GM12801 (cell line): Measurements from ENCODE around the gene TLE7.

Experiments
- TF ChIP-seq, protein P1 (sequence below): IDR thresholded peaks from one replicate; pipeline ENCODE4 v1.5.1; 2011; ENCODE audit warnings: control low read depth; ENCODE audit not compliant: insufficient read length; ENCODE audit errors: extremely low read depth

Gene TLE7

GRCh38 chr16:71479420-71479819 lies 37.6 kb upstream of the TLE7 start:
- TF ChIP-seq, protein P1, sequence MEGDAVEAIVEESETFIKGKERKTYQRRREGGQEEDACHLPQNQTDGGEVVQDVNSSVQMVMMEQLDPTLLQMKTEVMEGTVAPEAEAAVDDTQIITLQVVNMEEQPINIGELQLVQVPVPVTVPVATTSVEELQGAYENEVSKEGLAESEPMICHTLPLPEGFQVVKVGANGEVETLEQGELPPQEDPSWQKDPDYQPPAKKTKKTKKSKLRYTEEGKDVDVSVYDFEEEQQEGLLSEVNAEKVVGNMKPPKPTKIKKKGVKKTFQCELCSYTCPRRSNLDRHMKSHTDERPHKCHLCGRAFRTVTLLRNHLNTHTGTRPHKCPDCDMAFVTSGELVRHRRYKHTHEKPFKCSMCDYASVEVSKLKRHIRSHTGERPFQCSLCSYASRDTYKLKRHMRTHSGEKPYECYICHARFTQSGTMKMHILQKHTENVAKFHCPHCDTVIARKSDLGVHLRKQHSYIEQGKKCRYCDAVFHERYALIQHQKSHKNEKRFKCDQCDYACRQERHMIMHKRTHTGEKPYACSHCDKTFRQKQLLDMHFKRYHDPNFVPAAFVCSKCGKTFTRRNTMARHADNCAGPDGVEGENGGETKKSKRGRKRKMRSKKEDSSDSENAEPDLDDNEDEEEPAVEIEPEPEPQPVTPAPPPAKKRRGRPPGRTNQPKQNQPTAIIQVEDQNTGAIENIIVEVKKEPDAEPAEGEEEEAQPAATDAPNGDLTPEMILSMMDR: no peak

GRCh38 chr16:71476457-71477124 lies 34.7 kb upstream of the TLE7 start:
- TF ChIP-seq, protein P1: no peak

DNA sequence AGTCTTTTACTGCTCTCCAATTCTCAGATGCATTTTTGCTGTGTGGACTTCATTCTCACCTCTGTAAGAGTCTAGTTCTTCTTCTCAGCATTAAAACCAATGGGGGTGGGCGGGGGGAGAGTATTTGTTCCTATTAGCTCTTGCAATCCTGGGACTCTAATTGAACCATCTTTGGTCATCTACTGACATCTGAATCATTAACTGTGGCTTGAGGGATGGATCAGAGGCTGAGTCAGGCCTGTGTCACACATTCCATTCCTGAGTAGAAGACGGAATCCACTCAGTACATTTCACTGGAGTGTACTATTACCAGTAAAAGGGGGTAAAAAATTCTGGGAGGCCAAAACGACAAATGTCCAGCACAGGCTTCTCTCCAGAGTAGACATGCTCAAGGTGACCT lies 33.0 kb upstream of the TLE7 start:
- TF ChIP-seq, protein P1: no peak

- TF ChIP-seq, protein P1: no peak
Observed at GRCh38 chr16:71473891-71474290, 32.0 kb upstream of the TLE7 start.

DNA sequence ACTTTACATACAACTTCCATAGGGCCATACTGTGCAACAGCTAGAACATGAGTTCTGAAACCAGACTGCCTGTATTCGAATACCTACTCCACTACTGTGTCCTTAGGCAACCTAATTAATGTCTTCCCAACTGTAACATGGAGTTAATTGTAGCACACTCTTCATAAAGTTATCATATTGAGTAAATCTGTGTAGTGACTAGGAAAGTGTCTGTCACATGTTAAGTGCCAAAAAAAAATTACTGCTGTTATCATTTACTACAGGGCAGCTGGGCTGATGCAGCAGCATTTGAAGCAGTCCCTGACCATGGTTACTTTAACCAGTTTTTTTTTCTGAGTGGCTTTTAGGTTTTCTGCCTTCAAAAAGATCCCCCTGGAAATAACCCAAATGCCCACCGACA lies 31.1 kb upstream of the TLE7 start:
- TF ChIP-seq, protein P1: no peak

DNA sequence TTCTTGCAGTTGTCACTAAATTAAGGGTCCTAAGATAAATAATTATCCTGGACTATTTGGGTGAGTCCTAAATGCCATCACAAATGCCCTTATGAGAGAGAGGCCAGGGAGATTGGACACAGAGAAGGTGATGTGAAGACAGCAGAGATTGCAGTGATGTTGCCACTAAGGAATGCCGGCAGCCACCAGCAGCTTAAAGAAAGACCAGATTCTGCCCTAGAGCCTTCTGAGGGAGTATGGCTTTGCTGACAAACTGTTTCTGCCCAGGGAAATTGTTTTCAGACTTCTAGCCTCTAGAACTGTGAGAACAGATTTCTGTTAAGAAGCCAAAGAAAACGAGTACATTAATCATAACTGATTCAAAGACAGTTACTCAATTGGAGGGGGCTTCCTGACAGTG lies 30.2 kb upstream of the TLE7 start:
- TF ChIP-seq, protein P1: no peak

GRCh38 chr16:71467810-71468209 lies 26.0 kb upstream of the TLE7 start:
- TF ChIP-seq, protein P1: no peak
